Measurements from ENCODE around the gene KRTAP10-4.
A peak's percentile ranks its signal among the peaks of the same experiment; 100 is the strongest.
"Not testable (repeated sequence)": the region's sequence is repeated elsewhere in the genome, so short reads cannot be mapped to it uniquely, and the experiment has no call there.

KRTAP10-4 gene

GRCh38 chr21:44535963-44536362 is 37.6 kb upstream of the KRTAP10-4 start:
- DNase-seq = no peak

GRCh38 chr21:44537930-44538911 is 35.3 kb upstream of the KRTAP10-4 start:
- no peak for DNase-seq

GRCh38 chr21:44539046-44539445 is 34.5 kb upstream of the KRTAP10-4 start:
- DNase-seq = no peak

GRCh38 chr21:44539991-44540666 is 33.4 kb upstream of the KRTAP10-4 start, which contains the start of gene KRTAP10-1:
TSS of gene KRTAP10-1 (minus strand) at chr21:44540195. CDS start at chr21:44540150, 45 bp downstream.
- no peak for DNase-seq

GRCh38 chr21:44540741-44541288 is 32.7 kb upstream of the KRTAP10-4 start:
- DNase-seq = no peak

- no peak for DNase-seq
Observed at GRCh38 chr21:44542716-44543115, 30.8 kb upstream of the KRTAP10-4 start.

- DNase-seq = no peak
Observed at GRCh38 chr21:44544566-44544965, 29.0 kb upstream of the KRTAP10-4 start.

GRCh38 chr21:44547656-44548331 is 25.7 kb upstream of the KRTAP10-4 start:
- DNase-seq = no peak

GRCh38 chr21:44548381-44548780 is 25.1 kb upstream of the KRTAP10-4 start:
- no peak for DNase-seq

- DNase-seq = no peak
Observed at GRCh38 chr21:44548922-44549321, 24.6 kb upstream of the KRTAP10-4 start.

GRCh38 chr21:44549525-44550211 is 23.9 kb upstream of the KRTAP10-4 start:
- DNase-seq = no peak

GRCh38 chr21:44550285-44550684 is 23.2 kb upstream of the KRTAP10-4 start:
- not testable (repeated sequence) for DNase-seq

- DNase-seq = peak; percentile 59
Observed at GRCh38 chr21:44550807-44551206, 22.7 kb upstream of the KRTAP10-4 start.

- no peak for DNase-seq
Observed at GRCh38 chr21:44551340-44551961, 22.1 kb upstream of the KRTAP10-4 start, which contains the start of gene KRTAP10-2. TSS of gene KRTAP10-2 (minus strand) at chr21:44551505. CDS start at chr21:44551458, 47 bp downstream.

- DNase-seq = no peak
Observed at GRCh38 chr21:44552136-44552535, 21.4 kb upstream of the KRTAP10-4 start.

- no peak for DNase-seq
Observed at GRCh38 chr21:44552681-44553080, 20.8 kb upstream of the KRTAP10-4 start.

- DNase-seq = no peak
Observed at GRCh38 chr21:44555200-44555875, 18.2 kb upstream of the KRTAP10-4 start.

- no peak for DNase-seq
Observed at GRCh38 chr21:44556879-44557278, 16.6 kb upstream of the KRTAP10-4 start.

- no peak for DNase-seq
Observed at GRCh38 chr21:44557491-44558328, 15.8 kb upstream of the KRTAP10-4 start.

- DNase-seq = not testable (repeated sequence)
Observed at GRCh38 chr21:44558329-44558675, 15.2 kb upstream of the KRTAP10-4 start.
